ENCODE measurements around the gene RIMBP3C. TPM values are rescaled to one million over a fixed set of nuclear protein-coding genes. Genes with fewer than 3 reads are reported as not detected.
A peak's percentile ranks its signal among the peaks of the same experiment; 100 is the strongest.
"Not testable (repeated sequence)": the region's sequence is repeated elsewhere in the genome, so short reads cannot be mapped to it uniquely, and the experiment has no call there.

RIMBP3C gene
- total RNA-seq, 1 donor: 0.36 TPM

DNA sequence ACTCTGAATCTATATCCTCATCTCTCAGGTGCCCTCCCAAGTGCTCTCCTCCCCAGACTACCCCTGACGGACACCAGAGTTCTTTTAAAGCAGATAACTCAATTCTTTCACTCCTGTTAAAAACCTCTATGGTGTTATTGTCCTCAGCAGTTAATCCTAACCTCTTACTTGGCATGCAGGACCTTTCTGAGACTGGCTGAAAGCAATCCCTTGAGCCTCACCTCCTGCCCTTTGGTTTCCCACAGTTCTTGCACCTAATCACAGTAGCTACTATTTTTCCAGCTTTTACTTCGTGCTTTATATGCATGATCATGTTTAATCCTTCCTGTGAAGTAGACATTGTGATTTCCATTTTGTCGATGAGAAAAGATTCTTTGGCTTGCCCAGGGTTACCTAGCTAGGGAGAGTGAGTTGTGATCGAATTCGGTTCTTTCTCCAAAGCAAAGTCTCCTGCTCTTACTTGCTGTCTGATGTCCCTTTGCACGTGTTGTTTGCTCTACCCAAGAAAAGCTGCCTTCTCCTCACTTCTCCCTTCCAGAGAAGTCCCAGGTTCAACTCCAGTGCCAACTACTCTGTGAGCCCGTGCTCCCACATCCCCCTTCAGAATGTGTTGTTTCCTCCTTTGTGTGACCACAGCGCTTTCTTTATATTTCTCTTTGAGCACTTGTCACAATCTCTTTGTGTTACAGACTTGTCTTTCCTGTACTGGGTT is 18.4 kb upstream of the RIMBP3C start:
- Histone ChIP-seq H3K4me1 (ENCODE audit: insufficient read depth, low read length) (peaks cover 29% of the 10 kb centered on the region), H4K20me1 (ENCODE audit: insufficient read depth, low read length) (peaks cover 62% of the 10 kb centered on the region), H3K79me2 (ENCODE audit: insufficient read depth, low read length) (peaks cover 74% of the 10 kb centered on the region), H3K4me3 (ENCODE audit: insufficient read depth, low read length) (peak overlapping the region; percentile 94), H3K9me3 (ENCODE audit: low read depth, low read length) (no peaks in the 10 kb centered on the region), H3K27me3 (ENCODE audit: insufficient read depth, low read length) (no peaks in the 10 kb centered on the region), H2AFZ (ENCODE audit: low read length) (no peak overlapping the region), H3K4me2 (ENCODE audit: insufficient read depth, low read length) (peak overlapping the region; percentile 99), H3K27ac (ENCODE audit: low read depth, low read length) (peak overlapping the region; percentile 94), H3K36me3 (ENCODE audit: insufficient read depth, low read length) (peaks cover 5% of the 10 kb centered on the region)
- DNase-seq (ENCODE audit: insufficient read length, low spot score, missing footprints): no peak
- no peak for TF ChIP-seq CTCF (IDR thresholded peaks at IDR 0.05; ENCODE audit: extremely low read depth, low read depth, low read length)

- H3K9me3 ChIP-seq (ENCODE audit: low read depth, low read length); DNase-seq (ENCODE audit: insufficient read length, low spot score, missing footprints); H3K36me3 ChIP-seq (ENCODE audit: insufficient read depth, low read length); H2AFZ ChIP-seq (ENCODE audit: low read length); H3K27me3 ChIP-seq (ENCODE audit: insufficient read depth, low read length): not testable (repeated sequence)
- peaks cover 68% of the 10 kb centered on the region for H3K79me2 ChIP-seq (ENCODE audit: insufficient read depth, low read length)
- peaks cover 23% of the 10 kb centered on the region for H3K4me1 ChIP-seq (ENCODE audit: insufficient read depth, low read length)
- peak overlapping the region; percentile 94 for H3K4me3 ChIP-seq (ENCODE audit: insufficient read depth, low read length)
- peak overlapping the region; percentile 99 for H3K4me2 ChIP-seq (ENCODE audit: insufficient read depth, low read length)
- peaks cover 57% of the 10 kb centered on the region for H4K20me1 ChIP-seq (ENCODE audit: insufficient read depth, low read length)
- peak overlapping the region; percentile 94 for H3K27ac ChIP-seq (ENCODE audit: low read depth, low read length)
Observed at GRCh38 chr22:21569076-21569427, 17.8 kb upstream of the RIMBP3C start.

GRCh38 chr22:21568347-21569075 is 17.2 kb upstream of the RIMBP3C start:
- Histone ChIP-seq H3K27ac (ENCODE audit: low read depth, low read length) (peak overlapping the region; percentile 94), H4K20me1 (ENCODE audit: insufficient read depth, low read length) (peaks cover 52% of the 10 kb centered on the region), H3K9me3 (ENCODE audit: low read depth, low read length) (no peaks in the 10 kb centered on the region), H3K36me3 (ENCODE audit: insufficient read depth, low read length) (peaks cover 5% of the 10 kb centered on the region), H3K4me3 (ENCODE audit: insufficient read depth, low read length) (peak overlapping the region; percentile 94), H2AFZ (ENCODE audit: low read length) (peak overlapping the region; percentile 41), H3K4me2 (ENCODE audit: insufficient read depth, low read length) (peak overlapping the region; percentile 99), H3K79me2 (ENCODE audit: insufficient read depth, low read length) (peaks cover 63% of the 10 kb centered on the region), H3K4me1 (ENCODE audit: insufficient read depth, low read length) (peaks cover 19% of the 10 kb centered on the region), H3K27me3 (ENCODE audit: insufficient read depth, low read length) (no peaks in the 10 kb centered on the region)
- no peak for TF ChIP-seq CTCF (IDR thresholded peaks at IDR 0.05; ENCODE audit: extremely low read depth, low read depth, low read length)
- DNase-seq (ENCODE audit: insufficient read length, low spot score, missing footprints): peak; percentile 87

GRCh38 chr22:21567456-21568346 is 16.4 kb upstream of the RIMBP3C start, which contains the start of gene UBE2L3:
UBE2L3 (plus strand) TSS chr22:21567714; CDS start chr22:21567745, 31 bp downstream.
- Histone ChIP-seq H2AFZ (ENCODE audit: low read length) (peak within 1 kb of the TSS; percentile 68), H3K9me3 (ENCODE audit: low read depth, low read length) (no peaks in the 10 kb centered on the region), H3K4me2 (ENCODE audit: insufficient read depth, low read length) (peak within 1 kb of the TSS; percentile 99), H3K4me1 (ENCODE audit: insufficient read depth, low read length) (peaks cover 19% of the 10 kb centered on the region), H3K4me3 (ENCODE audit: insufficient read depth, low read length) (peak within 1 kb of the TSS; percentile 94), H3K79me2 (ENCODE audit: insufficient read depth, low read length) (peaks cover 54% of the 10 kb centered on the region), H3K27ac (ENCODE audit: low read depth, low read length) (peak within 1 kb of the TSS; percentile 94), H3K27me3 (ENCODE audit: insufficient read depth, low read length) (no peaks in the 10 kb centered on the region), H3K36me3 (ENCODE audit: insufficient read depth, low read length) (peaks cover 5% of the 10 kb centered on the region), H4K20me1 (ENCODE audit: insufficient read depth, low read length) (peaks cover 44% of the 10 kb centered on the region)
- DNase-seq (ENCODE audit: insufficient read length, low spot score, missing footprints): peak; percentile 99
- TF ChIP-seq CTCF (IDR thresholded peaks at IDR 0.05; ENCODE audit: extremely low read depth, low read depth, low read length): no peak
